HepG2 (cell line): ENCODE data around the gene EIF4H.

Experiments
- BCLAF1 ChIP-seq: fragments of 450-650 bp; IDR thresholded peaks from 2 replicates; pipeline ENCODE4 v1.6.1; 2017; ENCODE audit warnings: mild to moderate bottlenecking
- POLR2A ChIP-seq, 2 experiments: IDR thresholded peaks; 2 replicates each; pipeline ENCODE4 v1.6.1; 2011; ENCODE audit warnings: low read depth in 2 of 2, low read length in 2 of 2, mild to moderate bottlenecking in 1 of 2, moderate library complexity in 1 of 2; ENCODE audit not compliant: insufficient read depth in 1 of 2
- TF ChIP-seq, protein P1 (sequence below): sonication (generic); formaldehyde crosslinking; IDR thresholded peaks from 2 replicates; pipeline ENCODE4 v1.9.0; 2021; ENCODE audit warnings: missing genetic modification reagents, borderline replicate concordance

DNA sequence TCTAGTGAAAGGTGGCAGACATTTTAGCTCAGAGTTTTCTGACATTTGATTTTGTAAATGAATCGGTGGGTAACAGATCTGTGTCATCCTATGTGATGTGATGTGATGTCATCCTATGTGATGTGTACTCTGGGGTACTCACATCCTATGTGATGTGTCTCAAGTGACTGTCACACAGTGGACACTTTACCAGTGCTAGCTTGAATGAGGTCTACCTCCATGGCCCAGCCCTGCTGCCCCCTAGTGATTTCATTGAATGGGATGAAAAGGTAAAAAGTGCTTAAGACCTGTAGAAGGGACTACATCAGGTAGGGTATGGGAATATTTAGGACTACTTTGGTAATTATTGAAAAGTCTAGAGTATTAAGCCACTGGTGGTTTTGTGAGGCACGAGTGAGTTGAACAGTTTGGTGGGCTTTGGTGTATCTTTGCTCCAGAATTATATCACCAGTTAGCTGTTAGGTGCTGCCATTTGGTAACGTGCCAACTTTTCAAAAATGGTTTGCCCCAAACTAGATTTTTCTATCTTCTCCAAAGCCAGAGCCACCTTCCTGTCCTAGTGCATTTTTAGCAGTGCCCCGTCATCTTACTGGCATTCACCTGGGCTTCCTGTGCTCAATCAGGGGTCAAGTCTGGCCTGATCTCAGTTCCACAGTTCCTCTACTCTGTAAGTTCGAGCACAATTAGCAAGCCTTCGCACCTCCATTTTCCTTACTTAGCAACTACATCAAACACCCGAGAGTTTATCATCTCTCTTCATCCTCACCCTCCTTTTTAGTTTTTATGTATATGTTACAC is 9.7 kb downstream of the EIF4H start:
- TF ChIP-seq BCLAF1: no peak
- TF ChIP-seq, protein P1, sequence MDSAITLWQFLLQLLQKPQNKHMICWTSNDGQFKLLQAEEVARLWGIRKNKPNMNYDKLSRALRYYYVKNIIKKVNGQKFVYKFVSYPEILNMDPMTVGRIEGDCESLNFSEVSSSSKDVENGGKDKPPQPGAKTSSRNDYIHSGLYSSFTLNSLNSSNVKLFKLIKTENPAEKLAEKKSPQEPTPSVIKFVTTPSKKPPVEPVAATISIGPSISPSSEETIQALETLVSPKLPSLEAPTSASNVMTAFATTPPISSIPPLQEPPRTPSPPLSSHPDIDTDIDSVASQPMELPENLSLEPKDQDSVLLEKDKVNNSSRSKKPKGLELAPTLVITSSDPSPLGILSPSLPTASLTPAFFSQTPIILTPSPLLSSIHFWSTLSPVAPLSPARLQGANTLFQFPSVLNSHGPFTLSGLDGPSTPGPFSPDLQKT (CRISPR knock-in tag): no peak
- peak in 1 of 2 experiments; percentile 19; a peak in 1 of 4 replicates for TF ChIP-seq POLR2A (IDR thresholded peaks at IDR 0.05; ENCODE audit: insufficient read depth in 1 of 2, low read depth in 2 of 2, low read length in 2 of 2)
